T-helper 1 cell treated with Interleukin-12 subunit alpha and Interleukin-12 subunit beta and Interleukin-4 antibody, amounts not matched to agents 30 μg/mL and 1 μg/mL, for 36 hours (primary cell): ENCODE results near the gene GUCD1.

Experiments
- H3K27ac Mint-ChIP-seq: one replicate; pipeline ENCODE4 v1.8.0; 2021; ENCODE audit warnings: mild to moderate bottlenecking, mixed read lengths
- H3K27me3 Mint-ChIP-seq: one replicate; pipeline ENCODE4 v1.8.0; 2021; ENCODE audit warnings: low read depth, mixed read lengths
- H3K36me3 Mint-ChIP-seq: one replicate; pipeline ENCODE4 v1.8.0; 2021; ENCODE audit warnings: low read depth, mixed read lengths
- H3K4me1 Mint-ChIP-seq: one replicate; pipeline ENCODE4 v1.8.0; 2021; ENCODE audit warnings: low read depth, mixed read lengths
- H3K4me3 Mint-ChIP-seq: one replicate; pipeline ENCODE4 v1.8.0; 2021; ENCODE audit warnings: mild to moderate bottlenecking, moderate library complexity, mixed read lengths
- H3K9me3 Mint-ChIP-seq: one replicate; pipeline ENCODE4 v1.8.0; 2021; ENCODE audit warnings: mixed read lengths

The GUCD1 gene

GRCh38 chr22:24514241-24515026, 40.5 kb downstream of the GUCD1 start:
- Mint-ChIP-seq H3K4me1 (peaks cover 23% of the 10 kb centered on the region), H3K4me3 (no peak overlapping the region), H3K27ac (no peak overlapping the region), H3K27me3 (peaks cover 10% of the 10 kb centered on the region), H3K36me3 (no peaks in the 10 kb centered on the region), H3K9me3 (no peaks in the 10 kb centered on the region)

- Mint-ChIP-seq H3K36me3 (no peaks in the 10 kb centered on the region), H3K4me3 (no peak overlapping the region), H3K27ac (peak overlapping the region; percentile 23), H3K4me1 (peaks cover 21% of the 10 kb centered on the region), H3K9me3 (no peaks in the 10 kb centered on the region), H3K27me3 (peaks cover 10% of the 10 kb centered on the region)
Measured at GRCh38 chr22:24513378-24514240, 41.3 kb downstream of the GUCD1 start.

GRCh38 chr22:24512043-24512442, 42.9 kb downstream of the GUCD1 start:
- Mint-ChIP-seq H3K36me3 (no peaks in the 10 kb centered on the region), H3K27me3 (peaks cover 8% of the 10 kb centered on the region), H3K4me3 (no peak overlapping the region), H3K4me1 (peaks cover 23% of the 10 kb centered on the region), H3K9me3 (no peaks in the 10 kb centered on the region), H3K27ac (no peak overlapping the region)

GRCh38 chr22:24510637-24511625, 44.0 kb downstream of the GUCD1 start:
- H3K36me3 Mint-ChIP-seq: no peaks in the 10 kb centered on the region
- H3K27ac Mint-ChIP-seq: peak overlapping the region; percentile 6

GRCh38 chr22:24507716-24508115, 47.2 kb downstream of the GUCD1 start:
- Mint-ChIP-seq H3K4me3 (no peak overlapping the region), H3K36me3 (no peaks in the 10 kb centered on the region), H3K27me3 (no peaks in the 10 kb centered on the region), H3K4me1 (peaks cover 37% of the 10 kb centered on the region), H3K9me3 (no peaks in the 10 kb centered on the region), H3K27ac (no peak overlapping the region)

More at GRCh38 chr22:24510637-24511625, 44.0 kb downstream of the GUCD1 start:
- Mint-ChIP-seq H3K27me3 (peaks cover 6% of the 10 kb centered on the region), H3K4me1 (peaks cover 29% of the 10 kb centered on the region), H3K4me3 (no peak overlapping the region), H3K9me3 (no peaks in the 10 kb centered on the region)

GRCh38 chr22:24506802-24507438, 48.0 kb downstream of the GUCD1 start:
- H3K27ac Mint-ChIP-seq: no peak overlapping the region
- no peaks in the 10 kb centered on the region for H3K36me3 Mint-ChIP-seq
- peaks cover 33% of the 10 kb centered on the region for H3K4me1 Mint-ChIP-seq
- H3K9me3 Mint-ChIP-seq: no peaks in the 10 kb centered on the region
- peaks cover 4% of the 10 kb centered on the region for H3K27me3 Mint-ChIP-seq
- no peak overlapping the region for H3K4me3 Mint-ChIP-seq

- Mint-ChIP-seq H3K27me3 (peaks cover 7% of the 10 kb centered on the region), H3K9me3 (no peaks in the 10 kb centered on the region), H3K36me3 (no peaks in the 10 kb centered on the region), H3K4me1 (peaks cover 20% of the 10 kb centered on the region), H3K4me3 (no peak overlapping the region), H3K27ac (no peak overlapping the region)
Measured at GRCh38 chr22:24504956-24505736, 49.8 kb downstream of the GUCD1 start.

GRCh38 chr22:24504540-24504939, 50.4 kb downstream of the GUCD1 start:
- Mint-ChIP-seq H3K36me3 (no peaks in the 10 kb centered on the region), H3K4me1 (peaks cover 20% of the 10 kb centered on the region), H3K27me3 (peaks cover 7% of the 10 kb centered on the region), H3K27ac (no peak overlapping the region), H3K4me3 (no peak overlapping the region), H3K9me3 (no peaks in the 10 kb centered on the region)

- H3K36me3 Mint-ChIP-seq: no peaks in the 10 kb centered on the region
- peaks cover 20% of the 10 kb centered on the region for H3K4me1 Mint-ChIP-seq
- H3K4me3 Mint-ChIP-seq: no peak overlapping the region
- no peak overlapping the region for H3K27ac Mint-ChIP-seq
- peaks cover 7% of the 10 kb centered on the region for H3K27me3 Mint-ChIP-seq
- H3K9me3 Mint-ChIP-seq: no peaks in the 10 kb centered on the region
Measured at GRCh38 chr22:24503843-24504338, 51.0 kb downstream of the GUCD1 start.

GRCh38 chr22:24503137-24503842, 51.6 kb downstream of the GUCD1 start:
- H3K9me3 Mint-ChIP-seq: no peaks in the 10 kb centered on the region
- no peaks in the 10 kb centered on the region for H3K36me3 Mint-ChIP-seq
- no peak overlapping the region for H3K4me3 Mint-ChIP-seq
- peaks cover 22% of the 10 kb centered on the region for H3K4me1 Mint-ChIP-seq
- peaks cover 8% of the 10 kb centered on the region for H3K27me3 Mint-ChIP-seq
- H3K27ac Mint-ChIP-seq: no peak overlapping the region

GRCh38 chr22:24502541-24502940, 52.4 kb downstream of the GUCD1 start:
- Mint-ChIP-seq H3K4me1 (peaks cover 29% of the 10 kb centered on the region), H3K27ac (no peak overlapping the region)

GRCh38 chr22:24502034-24502433, 52.9 kb downstream of the GUCD1 start:
- Mint-ChIP-seq H3K4me3 (no peak overlapping the region), H3K36me3 (no peaks in the 10 kb centered on the region), H3K27me3 (peaks cover 17% of the 10 kb centered on the region), H3K4me1 (peaks cover 27% of the 10 kb centered on the region), H3K9me3 (no peaks in the 10 kb centered on the region), H3K27ac (no peak overlapping the region)

More at GRCh38 chr22:24502541-24502940, 52.4 kb downstream of the GUCD1 start:
- Mint-ChIP-seq H3K27me3 (peaks cover 11% of the 10 kb centered on the region), H3K9me3 (no peaks in the 10 kb centered on the region), H3K4me3 (no peak overlapping the region), H3K36me3 (no peaks in the 10 kb centered on the region)
